ENCODE data around the gene SLC6A9.
A peak's percentile ranks its signal among the peaks of the same experiment; 100 is the strongest.

SLC6A9 gene

GRCh38 chr1:44061857-44062256 is 30.6 kb upstream of the SLC6A9 start:
- no peak for TF ChIP-seq CTCF (IDR thresholded peaks at IDR 0.05; ENCODE audit: low read length, missing control alignments)
- H3K4me3 ChIP-seq (replicated peaks; ENCODE audit: low read depth, low read length): no peak overlapping the region
- no peak for DNase-seq (ENCODE audit: low read depth)

GRCh38 chr1:44060830-44061267 is 29.6 kb upstream of the SLC6A9 start:
- no peak for DNase-seq (ENCODE audit: low read depth)
- TF ChIP-seq CTCF (IDR thresholded peaks at IDR 0.05; ENCODE audit: low read length, missing control alignments): no peak
- no peak overlapping the region for H3K4me3 ChIP-seq (replicated peaks; ENCODE audit: low read depth, low read length)

- DNase-seq (ENCODE audit: low read depth): no peak
- H3K4me3 ChIP-seq (replicated peaks; ENCODE audit: low read depth, low read length): no peak overlapping the region
- no peak for TF ChIP-seq CTCF (IDR thresholded peaks at IDR 0.05; ENCODE audit: low read length, missing control alignments)
Measured at GRCh38 chr1:44059664-44060355, 28.5 kb upstream of the SLC6A9 start.

GRCh38 chr1:44059212-44059611 is 27.9 kb upstream of the SLC6A9 start:
- no peak overlapping the region for H3K4me3 ChIP-seq (replicated peaks; ENCODE audit: low read depth, low read length)
- DNase-seq (ENCODE audit: low read depth): no peak
- no peak for TF ChIP-seq CTCF (IDR thresholded peaks at IDR 0.05; ENCODE audit: low read length, missing control alignments)

- no peak overlapping the region for H3K4me3 ChIP-seq (replicated peaks; ENCODE audit: low read depth, low read length)
- DNase-seq (ENCODE audit: low read depth): no peak
- TF ChIP-seq CTCF (IDR thresholded peaks at IDR 0.05; ENCODE audit: low read length, missing control alignments): no peak
Measured at GRCh38 chr1:44057293-44057692, 26.0 kb upstream of the SLC6A9 start.

GRCh38 chr1:44053394-44053793 is 22.1 kb upstream of the SLC6A9 start:
- no peak for DNase-seq (ENCODE audit: low read depth)
- H3K4me3 ChIP-seq (replicated peaks; ENCODE audit: low read depth, low read length): no peak overlapping the region
- no peak for TF ChIP-seq CTCF (IDR thresholded peaks at IDR 0.05; ENCODE audit: low read length, missing control alignments)

- H3K4me3 ChIP-seq (replicated peaks; ENCODE audit: low read depth, low read length): no peak overlapping the region
- TF ChIP-seq CTCF (IDR thresholded peaks at IDR 0.05; ENCODE audit: low read length, missing control alignments): no peak
- DNase-seq (ENCODE audit: low read depth): peak; percentile 66
Measured at GRCh38 chr1:44050261-44050660, 19.0 kb upstream of the SLC6A9 start.
